ENCODE data around the gene AGL.

- TF ChIP-seq, protein P1, sequence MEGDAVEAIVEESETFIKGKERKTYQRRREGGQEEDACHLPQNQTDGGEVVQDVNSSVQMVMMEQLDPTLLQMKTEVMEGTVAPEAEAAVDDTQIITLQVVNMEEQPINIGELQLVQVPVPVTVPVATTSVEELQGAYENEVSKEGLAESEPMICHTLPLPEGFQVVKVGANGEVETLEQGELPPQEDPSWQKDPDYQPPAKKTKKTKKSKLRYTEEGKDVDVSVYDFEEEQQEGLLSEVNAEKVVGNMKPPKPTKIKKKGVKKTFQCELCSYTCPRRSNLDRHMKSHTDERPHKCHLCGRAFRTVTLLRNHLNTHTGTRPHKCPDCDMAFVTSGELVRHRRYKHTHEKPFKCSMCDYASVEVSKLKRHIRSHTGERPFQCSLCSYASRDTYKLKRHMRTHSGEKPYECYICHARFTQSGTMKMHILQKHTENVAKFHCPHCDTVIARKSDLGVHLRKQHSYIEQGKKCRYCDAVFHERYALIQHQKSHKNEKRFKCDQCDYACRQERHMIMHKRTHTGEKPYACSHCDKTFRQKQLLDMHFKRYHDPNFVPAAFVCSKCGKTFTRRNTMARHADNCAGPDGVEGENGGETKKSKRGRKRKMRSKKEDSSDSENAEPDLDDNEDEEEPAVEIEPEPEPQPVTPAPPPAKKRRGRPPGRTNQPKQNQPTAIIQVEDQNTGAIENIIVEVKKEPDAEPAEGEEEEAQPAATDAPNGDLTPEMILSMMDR (IDR thresholded peaks at IDR 0.05), result no peak
- no peak for TF ChIP-seq POLR2AphosphoS5 (IDR thresholded peaks at IDR 0.05)
These were observed 69.1 kb downstream of the AGL start for GRCh38 chr1:99919220-99919619.
